ENCODE data around the gene ZNF407.

The ZNF407 gene

DNA sequence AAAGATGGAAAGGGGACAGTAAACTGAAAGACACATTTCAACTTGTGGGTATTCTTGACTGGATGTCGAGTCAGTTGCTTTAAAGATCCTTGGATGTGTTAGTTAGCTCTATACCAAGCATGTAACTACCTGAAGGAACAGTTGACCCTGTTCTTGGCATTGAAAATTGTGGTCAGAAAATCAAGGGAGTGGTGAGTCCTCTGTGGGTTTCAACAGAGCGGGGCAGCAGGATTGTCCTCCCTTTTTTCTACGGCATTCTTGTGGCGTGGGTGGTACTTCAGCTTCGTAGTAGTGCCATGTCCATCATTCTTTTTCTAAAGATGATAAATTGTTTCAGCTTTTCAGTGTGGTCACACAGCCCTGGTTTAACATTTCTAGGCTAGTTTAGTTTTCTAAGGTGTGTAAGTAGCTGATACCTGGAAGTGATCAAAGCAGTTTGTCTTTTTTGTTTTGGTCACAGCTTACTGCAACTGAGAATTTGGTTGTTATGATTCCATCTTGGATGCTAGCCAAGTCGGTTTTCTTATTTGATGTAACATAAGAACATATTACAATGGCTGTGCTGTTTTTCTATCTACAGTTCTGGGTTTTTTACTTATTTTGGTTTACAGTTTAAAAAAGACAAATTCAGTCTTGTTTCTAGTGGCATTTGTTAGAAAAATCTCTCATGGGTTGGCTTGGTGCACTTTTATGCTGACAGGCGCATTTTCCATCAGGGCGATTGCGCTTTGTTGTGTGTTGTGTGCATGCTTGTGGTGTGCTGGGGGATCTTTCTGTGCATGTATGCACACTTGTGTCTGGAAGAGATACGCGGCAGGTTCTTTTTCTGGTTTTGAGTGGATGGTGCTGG, 84.7 kb downstream of the ZNF407 start:
- no peak for DNase-seq

- no peak for DNase-seq
Observed at GRCh38 chr18:74682991-74683297, 85.3 kb downstream of the ZNF407 start.

DNA sequence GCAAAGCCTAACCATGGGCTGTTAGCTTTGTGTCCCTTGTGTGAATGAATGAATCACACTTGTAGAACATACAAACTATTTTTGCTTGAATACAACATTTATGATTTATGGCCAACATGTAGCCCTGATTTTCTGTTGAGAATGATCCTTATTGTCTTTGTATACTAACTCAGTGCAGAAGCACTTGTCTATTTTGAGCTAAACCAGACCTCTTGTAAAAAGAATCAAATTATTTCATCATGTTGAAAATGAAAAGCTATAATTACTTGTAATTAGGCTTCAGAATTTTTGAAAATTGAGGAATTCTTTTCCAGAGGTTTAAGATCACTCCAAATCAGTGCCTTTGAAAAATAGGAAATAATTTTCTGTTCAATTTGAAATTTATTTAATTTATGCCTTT, 85.9 kb downstream of the ZNF407 start:
- no peak for DNase-seq

GRCh38 chr18:74689251-74689650, 91.6 kb downstream of the ZNF407 start:
- DNase-seq, result no peak

DNA sequence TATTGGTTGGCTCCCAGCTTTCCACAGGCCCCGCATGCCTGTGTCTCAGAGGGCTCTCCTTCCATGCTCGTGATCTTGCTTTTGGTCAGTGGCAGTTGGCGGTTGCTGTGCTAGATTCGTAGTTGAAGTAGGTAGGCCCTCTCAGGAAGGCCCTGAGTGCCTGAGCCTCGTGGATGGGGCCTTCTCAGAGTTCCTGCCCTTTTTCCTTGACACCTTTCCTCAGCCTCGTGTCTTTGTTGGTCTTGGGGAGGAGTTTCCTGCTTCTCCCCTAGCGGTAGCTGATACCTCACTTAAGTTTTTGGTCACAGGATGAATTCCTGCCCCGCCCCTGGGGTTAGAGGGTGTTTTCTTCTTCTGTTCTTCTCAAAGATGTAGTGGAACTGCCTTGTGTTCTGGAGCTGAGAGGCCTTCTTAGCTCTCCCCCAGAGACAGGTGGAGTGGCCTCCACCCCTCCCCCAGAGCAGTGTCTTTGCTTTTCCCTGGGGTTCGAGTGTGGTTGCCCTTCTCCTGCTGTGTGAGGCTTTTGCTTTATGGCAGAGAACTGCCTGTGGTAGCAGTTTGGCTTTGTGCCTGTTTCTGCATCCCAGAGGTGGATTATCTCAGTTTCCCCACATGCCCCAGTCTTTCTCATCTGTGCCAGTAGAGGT, 94.8 kb downstream of the ZNF407 start:
- DNase-seq, result no peak

DNA sequence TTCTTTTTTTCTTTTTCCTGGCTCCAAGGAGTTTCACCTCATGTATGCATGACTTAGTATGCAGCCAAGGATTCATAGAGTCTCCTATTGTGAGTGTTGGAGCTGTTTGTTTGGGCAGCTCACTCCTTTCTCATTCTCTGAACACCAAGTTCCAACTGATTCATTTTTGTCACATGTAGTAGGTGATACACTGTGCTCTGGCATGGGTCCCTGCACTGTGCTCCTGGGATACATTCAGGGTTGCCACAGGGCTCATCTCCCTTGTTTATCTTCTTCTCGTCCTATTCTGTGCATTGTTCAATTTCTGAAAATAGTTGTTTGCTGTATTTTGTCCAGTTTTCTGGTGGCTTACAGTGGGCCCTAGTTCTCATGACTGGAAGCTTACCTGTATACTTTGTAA, 96.8 kb downstream of the ZNF407 start:
- DNase-seq, result no peak

- DNase-seq, result no peak
Observed at GRCh38 chr18:74695170-74695569, 97.5 kb downstream of the ZNF407 start.

DNA sequence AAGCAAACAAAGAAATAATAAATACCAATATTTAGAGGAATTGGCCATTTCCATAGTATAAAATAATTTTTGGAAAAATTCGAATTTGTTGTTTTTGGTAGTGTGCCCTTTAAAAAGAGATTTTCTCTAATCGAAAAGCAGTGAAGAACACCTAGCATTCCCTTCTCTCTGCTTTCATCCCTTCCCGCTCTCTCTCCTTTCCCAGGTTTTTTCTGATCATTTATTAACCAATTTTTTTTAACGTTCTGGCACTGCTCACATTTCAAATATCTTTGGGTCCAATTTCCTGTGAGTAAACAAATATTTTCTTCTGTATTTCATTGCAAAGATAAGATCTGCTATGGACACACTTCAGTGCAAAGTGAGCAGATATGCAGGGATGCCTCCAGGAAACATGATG, 101.2 kb downstream of the ZNF407 start:
- no peak for DNase-seq

GRCh38 chr18:74699455-74699854, 101.8 kb downstream of the ZNF407 start:
- no peak for DNase-seq

- DNase-seq, result no peak
Observed at GRCh38 chr18:74702950-74703349, 105.3 kb downstream of the ZNF407 start.

DNA sequence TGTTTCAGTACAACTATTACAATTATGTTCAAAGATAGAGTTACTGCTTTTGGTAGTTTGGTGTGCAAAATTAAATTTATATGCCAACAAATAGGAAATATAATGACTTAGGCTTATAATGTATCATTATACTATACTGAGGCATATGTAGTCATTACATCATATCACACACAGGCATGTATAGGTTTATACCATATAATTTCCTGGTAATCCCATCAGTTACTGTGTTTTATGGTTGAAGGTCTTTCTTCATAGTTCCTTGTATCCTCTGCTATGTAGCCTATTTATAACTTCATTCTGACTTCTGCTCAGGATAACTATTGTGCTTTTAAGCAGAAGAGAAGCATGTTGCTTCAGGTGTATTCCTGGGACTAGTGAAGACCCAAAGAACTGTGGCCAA, 110.5 kb downstream of the ZNF407 start:
- DNase-seq, result no peak

DNA sequence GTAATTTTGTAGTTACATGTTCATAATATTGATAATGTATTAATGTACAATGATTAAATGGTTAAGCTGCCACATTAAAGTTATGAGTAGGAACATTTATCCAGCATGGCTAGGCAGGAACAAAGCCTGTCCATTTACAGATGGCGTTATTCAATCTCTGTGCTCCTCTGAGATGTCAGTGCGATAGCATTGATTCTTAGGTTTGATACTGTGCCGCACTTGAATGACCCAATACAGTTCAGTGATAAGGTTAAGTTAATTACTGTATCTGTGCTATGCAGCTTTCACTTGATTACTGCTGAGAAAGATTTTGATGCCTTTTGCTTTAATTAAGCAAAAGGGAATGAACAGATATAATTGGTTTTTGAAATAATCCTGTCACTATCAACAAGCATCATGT, 111.8 kb downstream of the ZNF407 start:
- no peak for DNase-seq

- no peak for DNase-seq
Observed at GRCh38 chr18:74714120-74714519, 116.5 kb downstream of the ZNF407 start.

GRCh38 chr18:74714791-74715190, 117.1 kb downstream of the ZNF407 start:
- no peak for DNase-seq

GRCh38 chr18:74715306-74715705, 117.6 kb downstream of the ZNF407 start:
- DNase-seq, result no peak

GRCh38 chr18:74715865-74716712, 118.4 kb downstream of the ZNF407 start:
- no peak for DNase-seq

DNA sequence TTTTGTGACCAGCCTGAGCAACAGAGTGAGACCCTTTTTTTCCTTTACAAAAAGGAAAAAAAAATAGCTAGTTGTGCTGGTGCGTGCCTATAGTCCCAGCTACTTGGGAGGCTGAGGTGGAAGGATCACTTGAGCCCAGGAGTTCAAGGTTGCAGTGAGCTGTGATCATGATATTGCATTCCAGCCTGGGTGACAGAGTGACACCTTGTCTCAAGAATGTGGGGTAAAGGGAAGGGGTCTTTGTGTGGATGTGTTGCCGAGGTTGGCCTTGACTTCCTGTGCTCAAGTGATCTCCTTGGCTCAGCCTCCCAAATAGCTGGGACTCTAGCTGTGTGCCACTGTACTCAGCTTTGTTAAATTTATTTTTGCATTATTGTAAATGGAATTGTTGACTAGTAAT, 120.6 kb downstream of the ZNF407 start:
- DNase-seq, result no peak

DNA sequence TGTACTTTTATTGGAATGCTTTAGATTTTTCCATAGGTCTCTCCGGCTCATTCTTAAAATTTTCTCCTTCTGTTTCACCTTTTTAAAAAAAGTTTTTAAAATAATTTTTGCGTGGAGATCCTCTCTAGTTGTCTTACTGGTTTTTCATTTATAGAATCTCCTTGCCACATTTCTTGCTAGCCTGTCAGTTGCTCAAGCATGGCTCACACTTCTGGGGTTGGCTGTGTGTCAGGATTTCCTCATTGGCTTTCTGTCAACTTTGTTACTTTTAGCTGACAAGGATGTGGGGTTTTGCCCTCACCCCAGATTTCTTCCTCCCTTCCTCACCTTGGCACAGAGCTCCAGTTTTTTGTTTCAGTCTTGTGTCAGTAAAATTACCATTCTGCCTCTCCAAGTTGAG, 124.6 kb downstream of the ZNF407 start:
- DNase-seq, result no peak

- DNase-seq, result no peak
Observed at GRCh38 chr18:74724186-74724585, 126.5 kb downstream of the ZNF407 start.

DNA sequence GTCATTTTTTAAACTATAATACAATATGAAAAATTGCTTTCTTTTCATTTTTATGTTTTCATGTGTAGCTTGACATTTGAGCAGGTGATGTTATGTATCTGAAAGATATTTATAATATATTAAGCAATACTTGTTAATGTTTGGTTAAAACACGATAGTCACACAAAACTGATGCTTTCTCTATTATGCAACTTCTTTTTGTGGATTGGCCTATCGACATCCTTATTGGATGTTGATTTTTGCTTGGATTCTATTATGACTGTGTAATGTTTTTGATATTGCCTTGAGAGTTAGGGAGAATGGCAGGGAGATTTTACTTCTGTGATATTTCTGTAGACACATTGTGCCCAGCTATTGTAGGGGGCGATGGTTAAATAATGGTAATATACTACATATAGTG, 128.0 kb downstream of the ZNF407 start:
- DNase-seq, result no peak

- no peak for DNase-seq
Observed at GRCh38 chr18:74728586-74728985, 130.9 kb downstream of the ZNF407 start.

GRCh38 chr18:74731097-74731496, 133.4 kb downstream of the ZNF407 start:
- no peak for DNase-seq

GRCh38 chr18:74732380-74732779, 134.7 kb downstream of the ZNF407 start:
- no peak for DNase-seq

DNA sequence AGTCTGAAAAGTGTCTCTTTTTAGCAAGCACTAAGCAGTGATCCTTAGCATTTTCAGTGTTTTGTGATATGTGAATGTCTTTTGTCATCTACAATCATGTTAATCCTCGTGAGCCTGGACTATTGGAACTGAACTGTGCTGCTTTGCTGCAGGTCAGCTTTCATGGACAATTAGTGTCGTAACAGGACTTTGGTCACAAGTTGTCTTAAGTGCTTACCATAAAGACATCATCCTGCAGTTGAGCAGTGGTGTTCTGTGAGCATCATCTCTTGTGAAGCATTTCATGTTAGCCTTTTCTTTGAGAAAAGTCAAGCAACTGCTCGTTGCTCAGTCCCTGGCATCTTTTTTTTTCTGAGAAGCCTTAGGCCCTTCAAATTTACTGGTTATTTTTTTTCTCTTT, 135.9 kb downstream of the ZNF407 start:
- DNase-seq, result no peak
